Ascending aorta (tissue), 2 donors: ENCODE results near the gene LYPD8. TPM values are rescaled to one million over a fixed set of nuclear protein-coding genes. Genes with fewer than 3 reads are reported as not detected.
"Not testable (repeated sequence)": the region's sequence is repeated elsewhere in the genome, so short reads cannot be mapped to it uniquely, and the experiment has no call there.

Experiments used
- DNase-seq, 2 donors: peaks; one replicate each; pipeline ENCODE4 v3.0.0-alpha.2; 2019; ENCODE audit warnings: low spot score in 2 of 2
- H3K27ac ChIP-seq, 2 donors: fragments of 200-600 bp; sonication (generic); one replicate each; pipeline ENCODE4 v1.5.1; 2016 to 2017; ENCODE audit warnings: mild to moderate bottlenecking in 1 of 2
- H3K27me3 ChIP-seq: fragments of 200-600 bp; sonication (generic); one replicate; pipeline ENCODE4 v1.5.1; 2017
- H3K36me3 ChIP-seq, 2 donors: fragments of 200-600 bp; sonication (generic); one replicate each; pipeline ENCODE4 v1.5.1; 2016
- H3K4me1 ChIP-seq, 2 donors: fragments of 200-600 bp; sonication (generic); one replicate each; pipeline ENCODE4 v1.5.1; 2016 to 2017; ENCODE audit warnings: mild to moderate bottlenecking in 1 of 2
- H3K4me3 ChIP-seq, 2 donors: fragments of 200-600 bp; sonication (generic); one replicate each; pipeline ENCODE4 v1.5.1; 2016 to 2017; ENCODE audit warnings: mild to moderate bottlenecking in 1 of 2
- H3K9me3 ChIP-seq, 2 donors: fragments of 200-600 bp; sonication (generic); one replicate each; pipeline ENCODE4 v1.5.1; 2016
- CTCF ChIP-seq, 3 experiments: fragments of 200-600 bp in 2 of 3; fragments of 450-650 bp in 1 of 3; sonication (generic) in 2 of 3; IDR thresholded peaks; one replicate each; pipeline ENCODE4 v1.5.1; 2016 to 2019; ENCODE audit warnings: antibody characterized with exemption in 3 of 3, mild to moderate bottlenecking in 1 of 3, moderate library complexity in 1 of 3
- intact Hi-C: fragments of 100-400 bp; cut with DNase I; formaldehyde crosslinking; loops from one replicate; pipeline ENCODE4 v1.15.1; 2023
- total RNA-seq: library from RNA; depleted of rRNA; stranded (reverse); fragments of >200 nt; gene quantifications from one replicate; pipeline ENCODE4 v1.1.0, GENCODE V29; 2016

LYPD8 gene
- total RNA-seq, 1 donor from 2014 or later, result not detected

- intact Hi-C loops, result no loop called here
- DNase-seq, result no peak
- H3K27me3 ChIP-seq, result no peaks in the 10 kb centered on the region
- no peaks in the 10 kb centered on the region for H3K36me3 ChIP-seq
- H3K4me3 ChIP-seq, result no peak overlapping the region
- peaks cover 0 to 5% of the 10 kb centered on the region in 2 donors for H3K9me3 ChIP-seq
- H3K27ac ChIP-seq, result no peak overlapping the region
- TF ChIP-seq CTCF (IDR thresholded peaks at IDR 0.05), result no peak
- no peaks in the 10 kb centered on the region for H3K4me1 ChIP-seq
These were observed 38.0 kb upstream of the LYPD8 start for GRCh38 chr1:248793592-248793991.

GRCh38 chr1:248792342-248792741, 36.8 kb upstream of the LYPD8 start:
- H3K27me3 ChIP-seq, result no peaks in the 10 kb centered on the region
- DNase-seq, result no peak
- H3K4me3 ChIP-seq, result no peak overlapping the region
- intact Hi-C loops, result no loop called here
- no peak overlapping the region for H3K27ac ChIP-seq
- H3K9me3 ChIP-seq, result peaks cover 0 to 5% of the 10 kb centered on the region in 2 donors
- no peaks in the 10 kb centered on the region for H3K4me1 ChIP-seq
- TF ChIP-seq CTCF (IDR thresholded peaks at IDR 0.05), result no peak
- no peaks in the 10 kb centered on the region for H3K36me3 ChIP-seq

GRCh38 chr1:248791010-248791409, 35.5 kb upstream of the LYPD8 start:
- no peak for TF ChIP-seq CTCF (IDR thresholded peaks at IDR 0.05)
- Histone ChIP-seq H3K27ac (no peak overlapping the region), H3K36me3 (no peaks in the 10 kb centered on the region), H3K4me3 (no peak overlapping the region), H3K4me1 (no peaks in the 10 kb centered on the region), H3K9me3 (peaks cover 0 to 5% of the 10 kb centered on the region in 2 donors), H3K27me3 (no peaks in the 10 kb centered on the region)
- no peak for DNase-seq
- intact Hi-C loops, result no loop called here

- H3K4me1 ChIP-seq, result no peaks in the 10 kb centered on the region
- TF ChIP-seq CTCF (IDR thresholded peaks at IDR 0.05), result no peak
- H3K9me3 ChIP-seq, result peaks cover 0 to 5% of the 10 kb centered on the region in 2 donors
- H3K4me3 ChIP-seq, result no peak overlapping the region
- H3K36me3 ChIP-seq, result no peaks in the 10 kb centered on the region
- no peak overlapping the region for H3K27ac ChIP-seq
- DNase-seq, result no peak
- no peaks in the 10 kb centered on the region for H3K27me3 ChIP-seq
- intact Hi-C loops, result no loop called here
These were observed 34.9 kb upstream of the LYPD8 start for GRCh38 chr1:248790456-248790855.

GRCh38 chr1:248789337-248789736, 33.8 kb upstream of the LYPD8 start:
- intact Hi-C loops, DNase-seq, H3K27me3 ChIP-seq, H3K4me1 ChIP-seq, H3K27ac ChIP-seq, H3K4me3 ChIP-seq, H3K36me3 ChIP-seq, H3K9me3 ChIP-seq: not testable (repeated sequence)

GRCh38 chr1:248788327-248788726, 32.8 kb upstream of the LYPD8 start:
- Histone ChIP-seq H3K27ac (no peak overlapping the region), H3K36me3 (no peaks in the 10 kb centered on the region), H3K4me1 (no peaks in the 10 kb centered on the region), H3K9me3 (no peaks in the 10 kb centered on the region), H3K4me3 (no peak overlapping the region), H3K27me3 (no peaks in the 10 kb centered on the region)
- DNase-seq, result no peak
- no peak for TF ChIP-seq CTCF (IDR thresholded peaks at IDR 0.05)
- intact Hi-C loops, result no loop called here
